AG04450 (cell line): ENCODE results near the gene INPP5B. TPM values are rescaled to one million over a fixed set of nuclear protein-coding genes. Genes with fewer than 3 reads are reported as not detected.

Source experiments
- CTCF ChIA-PET: fragments of 300-600, 350-600 bp; formaldehyde crosslinking; extraction: SDS; loops from one replicate; lab custom pipeline; 2022; ENCODE audit warnings: antibody characterized with exemption, inconsistent platforms; lab: Charles Lee
- POLR2A ChIA-PET: fragments of 350-600 bp; formaldehyde crosslinking; extraction: SDS; loops from one replicate; lab custom pipeline; 2021; ENCODE audit warnings: antibody characterized with exemption, inconsistent platforms; lab: Yijun Ruan, JAX
- DNase-seq: peaks from one replicate; pipeline ENCODE4 v3.0.0-alpha.2; 2011; ENCODE audit warnings: low read depth, low spot score
- H3K27ac ChIP-seq: one replicate; pipeline ENCODE4 v1.5.1; 2012; ENCODE audit warnings: low read depth, low read length, control low read depth
- H3K27me3 ChIP-seq: one replicate; pipeline ENCODE4 v1.6.0; 2012; ENCODE audit warnings: low read length; ENCODE audit not compliant: control insufficient read depth, insufficient read depth
- H3K4me3 ChIP-seq: 2 replicates; pipeline ENCODE4 v1.5.1; 2011; ENCODE audit warnings: mild to moderate bottlenecking, low read depth, low read length, control low read depth
- H3K9me3 ChIP-seq: 2 replicates; pipeline ENCODE4 v1.5.1; 2012; ENCODE audit warnings: low read length; ENCODE audit not compliant: control insufficient read depth, insufficient read depth
- polyA plus RNA-seq: library from polyadenylated mRNA; depleted of rRNA; stranded (reverse); fragments of >200 nt; gene quantifications from 2 replicates; pipeline ENCODE4 v1.2.3, GENCODE V29; 2011
- TF ChIP-seq, protein P1 (sequence below): IDR thresholded peaks from 2 replicates; pipeline ENCODE4 v1.5.1; 2011; ENCODE audit warnings: low read depth, low read length, control low read depth, inconsistent platforms

INPP5B gene
- polyA plus RNA-seq, 1 experiment = 21.9 TPM

DNA sequence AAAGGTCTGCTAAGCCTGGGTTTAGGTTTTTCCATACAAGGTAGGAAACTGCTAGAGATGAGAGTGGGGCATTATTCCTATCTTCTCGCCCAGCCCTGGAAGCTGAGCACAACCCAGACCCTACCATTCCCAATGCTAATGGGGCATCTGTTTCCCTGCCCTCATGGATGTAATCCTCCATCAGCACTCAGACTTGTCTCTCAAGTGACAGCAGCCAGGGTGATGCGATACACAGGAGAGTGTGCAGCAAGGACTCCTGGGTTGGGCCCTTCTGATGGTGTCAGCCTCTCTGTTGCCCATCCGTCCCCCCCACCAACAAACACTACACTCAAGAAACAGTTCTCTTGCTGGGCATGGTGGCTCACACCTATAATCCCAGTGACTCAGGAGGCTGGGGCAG is 5.9 kb upstream of the INPP5B start:
- Histone ChIP-seq H3K27me3 (no peaks in the 10 kb centered on the region), H3K27ac (no peak overlapping the region), H3K4me3 (no peak overlapping the region), H3K9me3 (no peaks in the 10 kb centered on the region)
- no peak for DNase-seq
- ChIA-PET POLR2A (no interaction called here), CTCF (no interaction called here)
- TF ChIP-seq, protein P1, sequence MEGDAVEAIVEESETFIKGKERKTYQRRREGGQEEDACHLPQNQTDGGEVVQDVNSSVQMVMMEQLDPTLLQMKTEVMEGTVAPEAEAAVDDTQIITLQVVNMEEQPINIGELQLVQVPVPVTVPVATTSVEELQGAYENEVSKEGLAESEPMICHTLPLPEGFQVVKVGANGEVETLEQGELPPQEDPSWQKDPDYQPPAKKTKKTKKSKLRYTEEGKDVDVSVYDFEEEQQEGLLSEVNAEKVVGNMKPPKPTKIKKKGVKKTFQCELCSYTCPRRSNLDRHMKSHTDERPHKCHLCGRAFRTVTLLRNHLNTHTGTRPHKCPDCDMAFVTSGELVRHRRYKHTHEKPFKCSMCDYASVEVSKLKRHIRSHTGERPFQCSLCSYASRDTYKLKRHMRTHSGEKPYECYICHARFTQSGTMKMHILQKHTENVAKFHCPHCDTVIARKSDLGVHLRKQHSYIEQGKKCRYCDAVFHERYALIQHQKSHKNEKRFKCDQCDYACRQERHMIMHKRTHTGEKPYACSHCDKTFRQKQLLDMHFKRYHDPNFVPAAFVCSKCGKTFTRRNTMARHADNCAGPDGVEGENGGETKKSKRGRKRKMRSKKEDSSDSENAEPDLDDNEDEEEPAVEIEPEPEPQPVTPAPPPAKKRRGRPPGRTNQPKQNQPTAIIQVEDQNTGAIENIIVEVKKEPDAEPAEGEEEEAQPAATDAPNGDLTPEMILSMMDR = no peak

DNA sequence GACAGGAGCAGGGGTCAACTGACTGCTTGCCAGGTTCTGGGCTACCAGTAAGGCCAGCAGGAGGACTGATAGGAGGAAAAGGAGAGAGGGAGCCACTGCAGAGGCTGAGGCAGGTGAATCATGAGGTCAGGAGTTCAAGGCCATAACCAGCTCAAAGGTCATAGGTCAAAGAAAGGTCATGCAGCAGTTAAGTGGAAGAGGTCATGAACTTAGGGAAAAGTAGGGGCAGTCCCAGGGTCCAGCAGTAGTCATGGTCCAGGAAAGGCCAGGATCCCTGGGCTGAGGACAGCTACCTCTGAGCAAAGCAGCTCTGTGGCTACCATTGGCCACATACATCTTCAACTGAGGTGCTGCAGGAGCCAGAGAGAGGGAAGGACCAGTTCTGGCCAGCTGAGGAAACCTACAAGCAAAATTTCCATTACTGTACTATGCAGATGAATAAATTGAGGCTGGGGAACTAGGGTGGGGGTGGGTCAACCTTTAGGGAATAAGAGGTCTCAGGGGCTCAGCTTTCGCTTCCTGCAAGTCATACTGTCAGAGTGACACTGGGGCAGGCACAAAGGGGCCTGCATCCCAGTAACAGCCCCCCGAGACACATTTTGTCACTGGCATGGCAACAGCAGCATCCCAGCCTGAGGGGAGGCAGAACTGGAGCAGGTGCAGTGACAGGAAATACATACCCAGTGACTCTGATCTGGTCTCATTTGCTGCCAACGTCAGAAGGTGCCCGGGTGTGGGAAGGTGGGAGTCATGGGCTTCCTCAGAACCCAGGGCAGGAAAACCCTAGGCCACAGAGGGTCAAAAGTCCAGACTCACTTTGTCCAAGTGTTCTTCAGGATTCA is 5.2 kb upstream of the INPP5B start:
- TF ChIP-seq, protein P1 = no peak
- no peaks in the 10 kb centered on the region for H3K27me3 ChIP-seq
- no peak for DNase-seq
- H3K9me3 ChIP-seq = no peaks in the 10 kb centered on the region
- no peak overlapping the region for H3K27ac ChIP-seq
- no peak overlapping the region for H3K4me3 ChIP-seq
- ChIA-PET POLR2A (no interaction called here), CTCF (interaction anchor here (0.6 kb wide), 1 partner anchor 29 kb away, joined by 3 read pairs; no protein-coding TSS in a partner anchor)

DNA sequence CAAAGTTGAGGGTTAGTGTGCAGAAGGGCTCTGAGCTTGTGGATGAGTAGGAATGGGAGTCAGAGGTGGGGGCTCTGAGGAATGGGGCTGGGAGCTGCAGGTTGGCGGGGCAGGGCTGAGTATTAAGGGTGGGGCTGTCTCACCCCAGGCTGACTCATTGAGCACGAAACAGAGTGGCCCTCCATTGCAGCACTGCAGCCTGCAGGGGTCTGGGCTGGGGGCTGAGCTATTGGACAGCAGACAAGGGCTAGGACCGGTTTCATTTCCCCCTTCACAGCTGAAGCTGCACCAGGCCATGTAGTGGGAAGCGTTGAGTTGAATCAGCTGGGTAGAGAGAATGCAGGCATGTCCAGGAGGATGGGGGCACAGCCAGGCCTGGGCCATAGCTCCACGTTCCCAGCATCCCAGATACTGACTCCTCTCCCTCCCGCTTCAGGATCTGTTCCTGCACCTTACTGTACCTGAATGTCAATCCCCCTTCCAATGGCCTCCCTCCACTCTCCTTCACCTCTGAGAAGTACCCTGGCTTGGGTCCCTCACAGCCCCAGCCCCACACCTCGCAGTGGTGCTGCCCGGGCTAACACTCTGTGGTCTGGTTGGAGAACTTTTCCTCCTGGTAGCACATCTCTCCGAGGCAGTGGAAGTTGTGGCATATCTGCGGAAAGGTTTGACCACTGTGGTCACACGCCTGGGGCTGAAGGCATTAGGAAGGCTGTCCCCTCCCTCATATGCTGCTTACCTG is 4.4 kb upstream of the INPP5B start:
- no peak overlapping the region for H3K27ac ChIP-seq
- ChIA-PET CTCF (interaction anchor here (0.6 kb wide), 1 partner anchor 28 kb away, joined by 3 read pairs; no protein-coding TSS in a partner anchor), POLR2A (no interaction called here)
- no peaks in the 10 kb centered on the region for H3K27me3 ChIP-seq
- no peak for DNase-seq
- no peak overlapping the region for H3K4me3 ChIP-seq
- H3K9me3 ChIP-seq = no peaks in the 10 kb centered on the region
- TF ChIP-seq, protein P1 = no peak

DNA sequence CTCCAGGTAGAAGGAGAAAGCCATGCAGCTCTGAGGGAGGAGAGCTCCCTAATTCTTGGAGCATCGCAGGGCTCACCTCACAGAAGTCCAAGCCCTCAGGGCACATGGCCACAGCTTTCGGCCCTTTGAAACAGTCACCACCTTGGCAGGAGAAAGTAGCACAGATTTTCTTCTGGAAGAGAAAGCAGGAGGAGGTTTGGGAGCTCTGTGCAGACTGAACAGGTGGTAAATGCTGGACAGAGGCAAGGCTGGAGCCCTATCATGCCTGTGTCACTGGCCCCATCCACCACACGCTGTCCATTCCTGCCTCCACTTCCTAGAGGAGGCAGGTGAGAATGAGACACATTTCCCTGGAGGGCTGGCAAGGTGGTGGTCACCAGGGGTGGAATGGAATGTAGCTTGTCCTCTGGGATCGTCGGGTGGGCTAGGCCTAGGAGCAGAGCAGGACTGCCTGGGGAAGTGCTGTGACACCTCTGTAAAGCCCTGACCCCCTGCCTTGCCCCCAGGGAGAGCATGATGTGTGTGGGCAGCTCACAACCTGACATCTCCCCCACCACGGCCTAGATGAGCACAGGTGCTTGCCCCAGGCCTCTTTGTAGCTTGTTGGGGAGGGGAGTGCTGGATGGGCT is 2.8 kb upstream of the INPP5B start:
- no peak for DNase-seq
- Histone ChIP-seq H3K27ac (no peak overlapping the region), H3K27me3 (no peaks in the 10 kb centered on the region), H3K4me3 (no peak overlapping the region), H3K9me3 (no peaks in the 10 kb centered on the region)
- CTCF ChIA-PET = interaction anchor here (0.6 kb wide), 1 partner anchor 1145 kb away, joined by 3 read pairs; no protein-coding TSS in a partner anchor
- POLR2A ChIA-PET = interaction anchor here (0.6 kb wide), 2 partner anchors 65 to 141 kb away, joined by 3 read pairs; partner anchors contain the start of gene YRDC
- TF ChIP-seq, protein P1 = no peak
